Osteoblast (primary cell): ENCODE results near the gene ASB2. TPM values are rescaled to one million over a fixed set of nuclear protein-coding genes. Genes with fewer than 3 reads are reported as not detected.

ENCODE experiments used
- DNase-seq: peaks from one replicate; pipeline ENCODE4 v3.0.0; 2011; ENCODE audit warnings: low spot score, mixed read lengths; ENCODE audit not compliant: insufficient read length; ENCODE audit errors: missing footprints
- H2AFZ ChIP-seq: 2 replicates; pipeline ENCODE4 v1.6.0; 2011; ENCODE audit warnings: mild to moderate bottlenecking, low read length
- H3K27ac ChIP-seq: 2 replicates; pipeline ENCODE4 v1.5.1; 2011; ENCODE audit warnings: mild to moderate bottlenecking, low read depth, low read length, moderate library complexity
- H3K27me3 ChIP-seq: 2 replicates; pipeline ENCODE4 v1.6.0; 2012; ENCODE audit warnings: mild to moderate bottlenecking, control low read depth, inconsistent platforms, low read length, moderate library complexity; ENCODE audit not compliant: insufficient read depth
- H3K36me3 ChIP-seq: 2 replicates; pipeline ENCODE4 v1.5.1; 2011; ENCODE audit warnings: mild to moderate bottlenecking, low read length, control low read depth, moderate library complexity; ENCODE audit not compliant: insufficient read depth
- H3K4me1 ChIP-seq: 2 replicates; pipeline ENCODE4 v1.5.1; 2011; ENCODE audit warnings: mild to moderate bottlenecking, low read length, control low read depth, moderate library complexity; ENCODE audit not compliant: insufficient read depth
- H3K4me2 ChIP-seq: 2 replicates; pipeline ENCODE4 v1.6.0; 2011; ENCODE audit warnings: mild to moderate bottlenecking, low read length; ENCODE audit not compliant: insufficient read depth
- H3K4me3 ChIP-seq: fragments of 200-600 bp; sonication (generic); 3 replicates; pipeline ENCODE4 v1.5.1; 2012; ENCODE audit warnings: mild to moderate bottlenecking, low read length, inconsistent platforms; ENCODE audit not compliant: insufficient read depth
- H3K79me2 ChIP-seq: 2 replicates; pipeline ENCODE4 v1.6.0; 2012; ENCODE audit warnings: mild to moderate bottlenecking, low read length, control low read depth, inconsistent platforms; ENCODE audit not compliant: insufficient read depth
- H3K9me3 ChIP-seq: 2 replicates; pipeline ENCODE4 v1.5.1; 2011; ENCODE audit warnings: low read depth, low read length, control low read depth
- H4K20me1 ChIP-seq: 2 replicates; pipeline ENCODE4 v1.6.0; 2012; ENCODE audit warnings: mild to moderate bottlenecking, low read length, control low read depth; ENCODE audit not compliant: insufficient read depth
- CTCF ChIP-seq: IDR thresholded peaks from 2 replicates; pipeline ENCODE4 v1.5.1; 2011; ENCODE audit warnings: mild to moderate bottlenecking, low read depth, low read length, moderate library complexity; ENCODE audit errors: extremely low read depth
- total RNA-seq: library from RNA; depleted of rRNA; stranded (reverse); fragments of >200 nt; gene quantifications from 2 replicates; pipeline ENCODE4 v1.2.3, GENCODE V29; 2012

The ASB2 gene
- total RNA-seq, 1 donor: 1.1 TPM

- Histone ChIP-seq H3K4me1 (no peaks in the 10 kb centered on the region), H3K4me2 (no peak overlapping the region), H3K9me3 (no peaks in the 10 kb centered on the region), H3K27ac (no peak overlapping the region), H2AFZ (no peak overlapping the region), H3K79me2 (no peaks in the 10 kb centered on the region), H3K27me3 (peaks cover 14% of the 10 kb centered on the region), H3K36me3 (no peaks in the 10 kb centered on the region), H4K20me1 (no peaks in the 10 kb centered on the region), H3K4me3 (no peak overlapping the region)
- TF ChIP-seq CTCF: peak; percentile 48
- peak; percentile 89 for DNase-seq
Observed at GRCh38 chr14:94005324-94006073, 29.1 kb upstream of the ASB2 start.

DNA sequence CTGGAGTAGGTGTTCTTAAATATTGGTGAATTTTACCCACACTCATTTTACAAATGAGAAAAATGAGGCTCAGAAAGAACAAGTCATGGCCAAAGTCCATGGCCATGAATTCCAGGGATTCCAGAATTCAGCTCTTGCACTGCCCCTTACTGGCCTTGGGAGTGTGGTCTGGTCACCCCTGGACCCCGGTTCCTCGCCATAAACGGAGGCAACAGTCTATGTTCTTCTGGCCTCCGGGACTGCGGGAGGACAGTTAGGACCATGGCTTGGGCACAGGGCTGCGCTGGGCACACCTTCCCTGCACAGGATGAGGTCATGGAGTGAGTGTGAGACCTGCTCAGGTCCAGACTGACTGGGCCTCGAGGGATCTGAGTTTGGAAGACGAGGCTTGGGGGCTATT is 27.6 kb upstream of the ASB2 start:
- no peaks in the 10 kb centered on the region for H3K9me3 ChIP-seq
- H2AFZ ChIP-seq: no peak overlapping the region
- TF ChIP-seq CTCF: no peak
- H3K27ac ChIP-seq: no peak overlapping the region
- peak; percentile 85 for DNase-seq
- H3K36me3 ChIP-seq: no peaks in the 10 kb centered on the region
- no peak overlapping the region for H3K4me2 ChIP-seq
- H3K4me1 ChIP-seq: no peaks in the 10 kb centered on the region
- H4K20me1 ChIP-seq: no peaks in the 10 kb centered on the region
- no peak overlapping the region for H3K4me3 ChIP-seq
- no peaks in the 10 kb centered on the region for H3K79me2 ChIP-seq
- H3K27me3 ChIP-seq: peaks cover 12% of the 10 kb centered on the region

DNA sequence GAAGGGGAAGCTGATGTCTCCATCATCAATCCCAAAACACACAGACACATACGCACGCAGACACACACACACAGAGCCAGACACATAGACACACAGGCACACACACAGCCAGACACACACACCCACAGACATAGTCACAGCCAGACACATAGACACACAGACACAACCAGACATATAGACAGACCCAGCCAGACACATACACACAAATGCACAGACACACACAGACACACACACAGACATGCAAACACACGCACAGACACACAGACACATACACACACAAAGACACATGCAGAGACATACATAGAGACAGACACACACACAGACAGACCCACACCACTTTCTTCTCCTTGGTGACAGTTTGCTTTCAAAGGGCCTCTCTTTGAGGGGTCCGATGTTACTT is 27.0 kb upstream of the ASB2 start:
- Histone ChIP-seq H3K36me3 (no peaks in the 10 kb centered on the region), H3K4me1 (no peaks in the 10 kb centered on the region), H3K4me3 (no peak overlapping the region), H4K20me1 (no peaks in the 10 kb centered on the region), H2AFZ (no peak overlapping the region), H3K79me2 (no peaks in the 10 kb centered on the region), H3K9me3 (no peaks in the 10 kb centered on the region), H3K4me2 (no peak overlapping the region), H3K27ac (no peak overlapping the region), H3K27me3 (peaks cover 12% of the 10 kb centered on the region)
- no peak for TF ChIP-seq CTCF
- DNase-seq: peak; percentile 27

- H3K27me3 ChIP-seq: peaks cover 12% of the 10 kb centered on the region
- no peaks in the 10 kb centered on the region for H3K9me3 ChIP-seq
- H4K20me1 ChIP-seq: no peaks in the 10 kb centered on the region
- peak; percentile 98 for TF ChIP-seq CTCF
- H3K36me3 ChIP-seq: no peaks in the 10 kb centered on the region
- DNase-seq: peak; percentile 96
- H3K4me3 ChIP-seq: no peak overlapping the region
- no peak overlapping the region for H2AFZ ChIP-seq
- no peaks in the 10 kb centered on the region for H3K4me1 ChIP-seq
- no peaks in the 10 kb centered on the region for H3K79me2 ChIP-seq
- no peak overlapping the region for H3K4me2 ChIP-seq
- no peak overlapping the region for H3K27ac ChIP-seq
Observed at GRCh38 chr14:94001501-94002396, 25.4 kb upstream of the ASB2 start.
